GM10266 (cell line): ENCODE results near the gene GABRB1.
A peak's percentile ranks its signal among the peaks of the same experiment; 100 is the strongest.
"Not testable (repeated sequence)": the region's sequence is repeated elsewhere in the genome, so short reads cannot be mapped to it uniquely, and the experiment has no call there.

ENCODE experiments used
- DNase-seq: peaks from one replicate; pipeline ENCODE4 v3.0.0; 2012; ENCODE audit errors: extremely low spot score
- CTCF ChIP-seq: IDR thresholded peaks from 2 replicates; pipeline ENCODE4 v1.5.1; 2012; ENCODE audit warnings: mild to moderate bottlenecking, low read depth; ENCODE audit not compliant: control insufficient read depth, insufficient read depth; ENCODE audit errors: missing control alignments

Gene GABRB1

GRCh38 chr4:47271291-47271690 is 239.9 kb downstream of the GABRB1 start:
- no peak for DNase-seq
- TF ChIP-seq CTCF: no peak

GRCh38 chr4:47274901-47275300 is 243.5 kb downstream of the GABRB1 start:
- no peak for TF ChIP-seq CTCF

GRCh38 chr4:47275595-47275994 is 244.2 kb downstream of the GABRB1 start:
- no peak for DNase-seq
- no peak for TF ChIP-seq CTCF

More at GRCh38 chr4:47274901-47275300, 243.5 kb downstream of the GABRB1 start:
- no peak for DNase-seq

- no peak for DNase-seq
- TF ChIP-seq CTCF: no peak
Observed at GRCh38 chr4:47278631-47279030, 247.3 kb downstream of the GABRB1 start.

GRCh38 chr4:47287735-47288134 is 256.4 kb downstream of the GABRB1 start:
- DNase-seq: peak; percentile 17
- TF ChIP-seq CTCF: no peak

- DNase-seq: no peak
- no peak for TF ChIP-seq CTCF
Observed at GRCh38 chr4:47289805-47290204, 258.4 kb downstream of the GABRB1 start.

GRCh38 chr4:47290873-47291272 is 259.5 kb downstream of the GABRB1 start:
- DNase-seq: not testable (repeated sequence)

GRCh38 chr4:47309165-47309564 is 277.8 kb downstream of the GABRB1 start:
- TF ChIP-seq CTCF: no peak
- no peak for DNase-seq
